VCaP (cell line): ENCODE data around the gene EIF3L.

Experiments used
- H3K27ac ChIP-seq: fragments of 450-650 bp; 2 replicates; pipeline ENCODE4 v1.5.1; 2017
- CTCF ChIP-seq: fragments of 450-650 bp; conservative IDR thresholded peaks from 2 replicates; pipeline ENCODE4 v1.5.1; 2017; ENCODE audit warnings: mild to moderate bottlenecking, moderate library complexity

Gene EIF3L

GRCh38 chr22:37911697-37912096 lies 62.5 kb downstream of the EIF3L start:
- H3K27ac ChIP-seq = no peak overlapping the region
- no peak for TF ChIP-seq CTCF

- no peak overlapping the region for H3K27ac ChIP-seq
- no peak for TF ChIP-seq CTCF
Observed at GRCh38 chr22:37912171-37912570, 63.0 kb downstream of the EIF3L start.

GRCh38 chr22:37913233-37913721 lies 64.1 kb downstream of the EIF3L start:
- TF ChIP-seq CTCF = no peak
- no peak overlapping the region for H3K27ac ChIP-seq

- no peak overlapping the region for H3K27ac ChIP-seq
- TF ChIP-seq CTCF = no peak
Observed at GRCh38 chr22:37916311-37916710, 67.1 kb downstream of the EIF3L start.

- no peak for TF ChIP-seq CTCF
- H3K27ac ChIP-seq = no peak overlapping the region
Observed at GRCh38 chr22:37917874-37918548, 68.8 kb downstream of the EIF3L start.

- TF ChIP-seq CTCF = no peak
- no peak overlapping the region for H3K27ac ChIP-seq
Observed at GRCh38 chr22:37918580-37919270, 69.5 kb downstream of the EIF3L start.

GRCh38 chr22:37920126-37920525 lies 70.9 kb downstream of the EIF3L start:
- no peak overlapping the region for H3K27ac ChIP-seq
- TF ChIP-seq CTCF = no peak
